ENCODE data around the gene UFD1.

The UFD1 gene

GRCh38 chr22:19478045-19478900 lies 720 bp downstream of the UFD1 start:
- H3K36me3 ChIP-seq = peaks cover 8 to 24% (median 16%) of the 10 kb centered on the region in 3 donors
- no peaks in the 10 kb centered on the region for H3K27me3 ChIP-seq
- no peaks in the 10 kb centered on the region for H3K9me3 ChIP-seq
- H3K27ac ChIP-seq = peak overlapping the region; percentile 85 to 88
- peak overlapping the region; percentile 86 to 87 for H3K4me3 ChIP-seq
- intact Hi-C loops (cut with DNase I; ENCODE audit: low total_unique reads) = loop anchor here (5.0 kb wide), 2 partner anchors 239 to 301 kb away; partner anchors contain the start of gene SLC25A1
- H3K4me1 ChIP-seq = peaks cover 0 to 23% (median 12%) of the 10 kb centered on the region in 4 donors
- peak in 1 of 2 donors; percentile 21 for DNase-seq
- TF ChIP-seq, protein P1, sequence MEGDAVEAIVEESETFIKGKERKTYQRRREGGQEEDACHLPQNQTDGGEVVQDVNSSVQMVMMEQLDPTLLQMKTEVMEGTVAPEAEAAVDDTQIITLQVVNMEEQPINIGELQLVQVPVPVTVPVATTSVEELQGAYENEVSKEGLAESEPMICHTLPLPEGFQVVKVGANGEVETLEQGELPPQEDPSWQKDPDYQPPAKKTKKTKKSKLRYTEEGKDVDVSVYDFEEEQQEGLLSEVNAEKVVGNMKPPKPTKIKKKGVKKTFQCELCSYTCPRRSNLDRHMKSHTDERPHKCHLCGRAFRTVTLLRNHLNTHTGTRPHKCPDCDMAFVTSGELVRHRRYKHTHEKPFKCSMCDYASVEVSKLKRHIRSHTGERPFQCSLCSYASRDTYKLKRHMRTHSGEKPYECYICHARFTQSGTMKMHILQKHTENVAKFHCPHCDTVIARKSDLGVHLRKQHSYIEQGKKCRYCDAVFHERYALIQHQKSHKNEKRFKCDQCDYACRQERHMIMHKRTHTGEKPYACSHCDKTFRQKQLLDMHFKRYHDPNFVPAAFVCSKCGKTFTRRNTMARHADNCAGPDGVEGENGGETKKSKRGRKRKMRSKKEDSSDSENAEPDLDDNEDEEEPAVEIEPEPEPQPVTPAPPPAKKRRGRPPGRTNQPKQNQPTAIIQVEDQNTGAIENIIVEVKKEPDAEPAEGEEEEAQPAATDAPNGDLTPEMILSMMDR (IDR thresholded peaks at IDR 0.05) = no peak

GRCh38 chr22:19477321-19478044 lies 1.5 kb downstream of the UFD1 start:
- TF ChIP-seq, protein P1 (IDR thresholded peaks at IDR 0.05) = no peak
- peak overlapping the region; percentile 86 to 87 for H3K4me3 ChIP-seq
- H3K9me3 ChIP-seq = no peaks in the 10 kb centered on the region
- H3K27me3 ChIP-seq = no peaks in the 10 kb centered on the region
- intact Hi-C loops (cut with DNase I; ENCODE audit: low total_unique reads) = loop anchor here (5.0 kb wide), 2 partner anchors 240 to 300 kb away; partner anchors contain the start of gene SLC25A1
- peak overlapping the region in 1 of 2 donors; percentile 85 for H3K27ac ChIP-seq
- no peak for DNase-seq
- H3K4me1 ChIP-seq = peaks cover 0 to 23% (median 12%) of the 10 kb centered on the region in 4 donors
- peaks cover 8 to 32% (median 24%) of the 10 kb centered on the region in 3 donors for H3K36me3 ChIP-seq

- Histone ChIP-seq H3K9me3 (no peaks in the 10 kb centered on the region), H3K27me3 (no peaks in the 10 kb centered on the region), H3K27ac (no peak overlapping the region), H3K4me1 (peaks cover 0 to 23% (median 12%) of the 10 kb centered on the region in 4 donors), H3K36me3 (peaks cover 16 to 47% (median 39%) of the 10 kb centered on the region in 3 donors), H3K4me3 (no peak overlapping the region)
- TF ChIP-seq, protein P1 (IDR thresholded peaks at IDR 0.05) = no peak
- DNase-seq = no peak
- intact Hi-C loops (cut with DNase I; ENCODE audit: low total_unique reads) = loop anchor here (5.0 kb wide), 2 partner anchors 241 to 299 kb away; partner anchors contain the start of gene SLC25A1
Measured at GRCh38 chr22:19476023-19476422, 3.0 kb downstream of the UFD1 start.

GRCh38 chr22:19473578-19473977 lies 5.4 kb downstream of the UFD1 start:
- intact Hi-C loops (cut with DNase I; ENCODE audit: low total_unique reads) = no loop called here
- TF ChIP-seq, protein P1 (IDR thresholded peaks at IDR 0.05) = no peak
- H3K4me3 ChIP-seq = no peak overlapping the region
- DNase-seq = no peak
- no peaks in the 10 kb centered on the region for H3K9me3 ChIP-seq
- peaks cover 40 to 71% (median 63%) of the 10 kb centered on the region in 3 donors for H3K36me3 ChIP-seq
- no peak overlapping the region for H3K27ac ChIP-seq
- H3K4me1 ChIP-seq = peaks cover 0 to 16% (median 7%) of the 10 kb centered on the region in 4 donors
- H3K27me3 ChIP-seq = no peaks in the 10 kb centered on the region

DNA sequence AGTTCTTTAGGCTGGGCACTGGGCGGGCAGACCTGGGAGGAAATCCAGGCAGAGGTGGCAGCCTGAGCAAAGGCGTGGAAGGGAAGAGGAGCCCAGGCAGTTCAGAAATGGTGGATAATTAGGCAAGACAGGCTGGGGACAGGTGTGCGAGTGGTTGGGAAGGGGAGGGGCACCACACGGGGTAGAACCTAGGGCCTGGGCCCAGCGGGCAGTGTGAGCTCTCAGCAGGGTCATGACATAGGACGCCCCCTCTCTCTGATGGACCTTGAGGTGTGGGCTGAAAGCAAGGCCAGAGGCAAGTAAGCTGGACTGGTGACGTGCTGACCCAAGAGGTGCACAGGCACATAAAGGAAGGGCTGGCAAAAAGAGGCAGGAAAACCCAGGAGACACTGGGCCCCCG lies 6.8 kb downstream of the UFD1 start:
- no peak overlapping the region for H3K4me3 ChIP-seq
- TF ChIP-seq, protein P1 (IDR thresholded peaks at IDR 0.05) = no peak
- H3K27ac ChIP-seq = no peak overlapping the region
- DNase-seq = no peak
- H3K36me3 ChIP-seq = peaks cover 54 to 85% (median 77%) of the 10 kb centered on the region in 3 donors
- no peaks in the 10 kb centered on the region for H3K27me3 ChIP-seq
- no peaks in the 10 kb centered on the region for H3K9me3 ChIP-seq
- intact Hi-C loops (cut with DNase I; ENCODE audit: low total_unique reads) = no loop called here
- H3K4me1 ChIP-seq = peaks cover 0 to 5% (median 1%) of the 10 kb centered on the region in 4 donors

Data from tibial artery (tissue), 4 donors.